Erythroblast (primary cell): ENCODE results near the gene MATCAP1.

Experiments used
- GATA1 ChIP-seq: IDR thresholded peaks from 2 replicates; pipeline ENCODE4 v1.6.1; 2011; ENCODE audit warnings: low read depth, mild to moderate bottlenecking, control low read depth, low read length, moderate library complexity
- POLR2A ChIP-seq: IDR thresholded peaks from 2 replicates; pipeline ENCODE4 v1.6.1; 2011; ENCODE audit warnings: mild to moderate bottlenecking, low read length

DNA sequence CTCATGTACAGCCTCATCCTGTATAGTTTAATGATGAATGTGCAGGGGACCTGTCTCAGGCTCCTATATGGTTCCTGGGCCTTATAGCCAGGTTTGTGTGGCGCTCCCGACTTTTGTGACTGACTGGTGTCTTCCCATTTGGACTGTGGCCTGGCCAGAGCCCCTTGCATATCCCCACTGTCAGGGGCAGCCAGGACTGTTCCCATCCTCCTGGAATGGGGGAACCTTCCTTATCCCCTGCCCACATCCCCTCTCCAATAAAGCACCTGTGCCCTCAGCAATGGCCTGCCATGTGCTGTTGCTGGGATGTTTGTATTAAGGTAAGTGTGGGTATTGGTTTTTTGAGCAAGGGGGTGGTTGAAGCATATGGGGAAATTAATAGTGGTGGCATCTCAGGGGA, 35.5 kb downstream of the MATCAP1 start:
- TF ChIP-seq POLR2A (no peak), GATA1 (no peak)
